Hepatocyte (in vitro differentiated cells): ENCODE data around the gene COL4A2. TPM values are rescaled to one million over a fixed set of nuclear protein-coding genes. Genes with fewer than 3 reads are reported as not detected.

Experiments used
- DNase-seq: peaks from one replicate; pipeline ENCODE4 v3.0.0-alpha.2; 2016; ENCODE audit warnings: low spot score
- H2AFZ ChIP-seq: fragments of 200-600 bp; sonication (generic); 2 replicates; pipeline ENCODE4 v1.6.0; 2016; ENCODE audit warnings: antibody characterized with exemption, mild to moderate bottlenecking
- H3K27ac ChIP-seq: fragments of 200-600 bp; sonication (generic); 2 replicates; pipeline ENCODE4 v1.5.1; 2016; ENCODE audit warnings: mild to moderate bottlenecking
- H3K27me3 ChIP-seq: fragments of 200-600 bp; sonication (generic); 2 replicates; pipeline ENCODE4 v1.6.1; 2016
- H3K36me3 ChIP-seq: fragments of 200-600 bp; sonication (generic); replicated peaks from 2 replicates; pipeline ENCODE4 v1.5.1; 2016; ENCODE audit warnings: low read depth; ENCODE audit not compliant: insufficient read depth
- H3K4me1 ChIP-seq: fragments of 200-600 bp; sonication (generic); 2 replicates; pipeline ENCODE4 v1.5.1; 2016; ENCODE audit warnings: mild to moderate bottlenecking, moderate library complexity; ENCODE audit not compliant: insufficient read depth
- H3K4me2 ChIP-seq: fragments of 200-600 bp; sonication (generic); 2 replicates; pipeline ENCODE4 v1.6.0; 2016
- H3K4me3 ChIP-seq: fragments of 200-600 bp; sonication (generic); 2 replicates; pipeline ENCODE4 v1.5.1; 2016; ENCODE audit warnings: mild to moderate bottlenecking
- H3K79me2 ChIP-seq: fragments of 200-600 bp; sonication (generic); 2 replicates; pipeline ENCODE4 v1.6.0; 2017; ENCODE audit warnings: mild to moderate bottlenecking
- H3K9me2 ChIP-seq: fragments of 200-600 bp; sonication (generic); replicated peaks from 2 replicates; pipeline ENCODE4 v1.6.0; 2017; ENCODE audit warnings: mild to moderate bottlenecking; ENCODE audit not compliant: insufficient read depth
- H3K9me3 ChIP-seq: fragments of 200-600 bp; sonication (generic); 2 replicates; pipeline ENCODE4 v1.5.1; 2016; ENCODE audit warnings: low read depth, mild to moderate bottlenecking
- H4K20me1 ChIP-seq: fragments of 200-600 bp; sonication (generic); 2 replicates; pipeline ENCODE4 v1.6.0; 2016; ENCODE audit warnings: mild to moderate bottlenecking; ENCODE audit not compliant: insufficient read depth, poor library complexity, severe bottlenecking
- EZH2 ChIP-seq: fragments of 200-600 bp; sonication (generic); IDR thresholded peaks from 2 replicates; pipeline ENCODE4 v1.6.1; 2016; ENCODE audit warnings: antibody characterized with exemption, mild to moderate bottlenecking, borderline replicate concordance
- EZH2phosphoT487 ChIP-seq: fragments of 200-600 bp; sonication (generic); IDR thresholded peaks from one replicate; pipeline ENCODE4 v1.6.1; 2018; ENCODE audit warnings: antibody characterized with exemption, mild to moderate bottlenecking, low read depth, moderate library complexity; ENCODE audit not compliant: unreplicated experiment, severe bottlenecking
- WGBS: methylation state at CpG from one replicate; pipeline ENCODE4 v1.1.6; 2016; ENCODE audit warnings: low lambda C conversion rate; ENCODE audit errors: missing lambda C conversion rate; 5-methylcytosine and 5-hydroxymethylcytosine counted together
- polyA plus RNA-seq: library from polyadenylated mRNA; unstranded; fragments of >200 nt; fragmentation: Nextera tagmentation; extraction: Ambion mirVana; gene quantifications from 2 replicates; pipeline ENCODE4 v1.2.1, GENCODE V29; 2016
- total RNA-seq: library from RNA; depleted of rRNA; stranded (reverse); fragments of >200 nt; gene quantifications from 2 replicates; pipeline ENCODE4 v1.2.3, GENCODE V29; 2014
- TF ChIP-seq, protein P1 (sequence below): fragments of 200-600 bp; sonication (generic); IDR thresholded peaks from 2 replicates; pipeline ENCODE4 v1.5.1; 2016; ENCODE audit warnings: antibody characterized with exemption, mild to moderate bottlenecking; ENCODE audit not compliant: poor library complexity

Gene COL4A2
- total and polyA plus RNA-seq, 2 experiments from 2014 or later: 171 to 221 TPM

DNA sequence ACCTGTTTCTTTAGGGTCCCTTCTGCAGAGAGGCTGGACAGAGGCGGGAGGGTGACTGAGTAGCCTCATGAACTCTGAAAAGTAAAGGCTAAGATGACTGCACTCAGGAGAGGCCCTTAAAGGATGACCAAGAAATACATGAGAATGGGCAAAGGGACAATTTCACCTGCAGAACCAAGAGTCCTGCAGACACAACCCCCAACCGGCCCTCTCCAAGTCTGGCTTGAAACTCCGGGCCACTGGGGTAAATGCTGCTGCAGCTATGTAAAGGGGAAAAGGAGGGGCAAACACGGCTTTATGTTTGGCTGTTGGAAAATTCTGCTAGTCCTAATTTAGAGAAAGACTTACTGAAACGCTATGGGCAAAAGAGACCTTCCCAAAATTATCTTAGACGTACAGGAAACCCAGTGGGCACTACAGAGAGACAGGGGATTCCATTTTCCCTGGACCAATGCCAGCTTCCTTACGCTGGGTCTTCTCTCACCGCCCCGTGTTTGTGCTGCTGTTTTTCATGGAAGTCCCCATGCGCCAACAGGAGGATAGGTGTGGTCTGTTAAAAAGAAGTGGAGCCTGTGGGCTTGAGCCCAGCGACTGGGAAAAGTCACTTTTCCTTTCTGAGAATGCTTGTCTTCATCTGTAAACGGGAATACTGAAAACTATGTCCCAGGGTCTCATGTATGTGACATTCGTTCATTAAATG, 10.6 kb downstream of the COL4A2 start:
- peaks cover 73% of the 10 kb centered on the region for H3K79me2 ChIP-seq
- WGBS: 89% methylated on average over 13 of the region's 13 CpGs

DNA sequence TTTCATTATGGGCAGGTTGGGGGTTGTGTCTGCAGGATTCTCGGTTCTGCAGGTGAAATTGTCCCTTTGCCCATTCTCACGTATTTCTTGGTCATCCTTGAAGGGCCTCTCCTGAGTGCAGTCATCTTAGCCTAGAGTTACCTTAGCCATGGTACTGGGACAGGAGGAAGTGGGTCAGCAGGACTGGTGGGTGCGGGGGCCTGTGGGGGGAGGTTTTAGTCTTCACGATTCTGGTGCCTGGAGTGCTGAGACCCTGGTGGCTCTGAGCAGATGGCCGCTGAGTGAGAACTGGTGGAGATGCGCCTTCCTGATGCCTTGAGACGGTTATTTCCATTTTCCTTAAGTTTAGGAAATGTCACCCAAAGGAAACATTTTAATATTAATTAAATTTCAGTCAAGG, 11.8 kb downstream of the COL4A2 start:
- Histone ChIP-seq H3K9me2 (no peaks in the 10 kb centered on the region), H3K4me3 (no peak overlapping the region), H3K36me3 (no peaks in the 10 kb centered on the region), H2AFZ (no peak overlapping the region), H3K79me2 (peaks cover 82% of the 10 kb centered on the region), H3K4me2 (no peak overlapping the region), H3K4me1 (no peaks in the 10 kb centered on the region), H4K20me1 (peaks cover 3% of the 10 kb centered on the region), H3K27ac (no peak overlapping the region), H3K9me3 (no peaks in the 10 kb centered on the region), H3K27me3 (no peaks in the 10 kb centered on the region)
- TF ChIP-seq EZH2: no peak
- 81% methylated on average over 7 of the region's 7 CpGs for WGBS
- DNase-seq: no peak

More for the DNA sequence above, 10.6 kb downstream of the COL4A2 start:
- Histone ChIP-seq H3K9me2 (no peaks in the 10 kb centered on the region), H3K4me3 (no peak overlapping the region), H3K9me3 (no peaks in the 10 kb centered on the region), H4K20me1 (peaks cover 4% of the 10 kb centered on the region), H3K36me3 (no peaks in the 10 kb centered on the region), H2AFZ (no peak overlapping the region), H3K4me2 (no peak overlapping the region), H3K27me3 (no peaks in the 10 kb centered on the region), H3K27ac (no peak overlapping the region), H3K4me1 (peaks cover 5% of the 10 kb centered on the region)
- no peak for DNase-seq
- TF ChIP-seq EZH2: no peak
- TF ChIP-seq EZH2phosphoT487: no peak
- TF ChIP-seq, protein P1, sequence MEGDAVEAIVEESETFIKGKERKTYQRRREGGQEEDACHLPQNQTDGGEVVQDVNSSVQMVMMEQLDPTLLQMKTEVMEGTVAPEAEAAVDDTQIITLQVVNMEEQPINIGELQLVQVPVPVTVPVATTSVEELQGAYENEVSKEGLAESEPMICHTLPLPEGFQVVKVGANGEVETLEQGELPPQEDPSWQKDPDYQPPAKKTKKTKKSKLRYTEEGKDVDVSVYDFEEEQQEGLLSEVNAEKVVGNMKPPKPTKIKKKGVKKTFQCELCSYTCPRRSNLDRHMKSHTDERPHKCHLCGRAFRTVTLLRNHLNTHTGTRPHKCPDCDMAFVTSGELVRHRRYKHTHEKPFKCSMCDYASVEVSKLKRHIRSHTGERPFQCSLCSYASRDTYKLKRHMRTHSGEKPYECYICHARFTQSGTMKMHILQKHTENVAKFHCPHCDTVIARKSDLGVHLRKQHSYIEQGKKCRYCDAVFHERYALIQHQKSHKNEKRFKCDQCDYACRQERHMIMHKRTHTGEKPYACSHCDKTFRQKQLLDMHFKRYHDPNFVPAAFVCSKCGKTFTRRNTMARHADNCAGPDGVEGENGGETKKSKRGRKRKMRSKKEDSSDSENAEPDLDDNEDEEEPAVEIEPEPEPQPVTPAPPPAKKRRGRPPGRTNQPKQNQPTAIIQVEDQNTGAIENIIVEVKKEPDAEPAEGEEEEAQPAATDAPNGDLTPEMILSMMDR: no peak

DNA sequence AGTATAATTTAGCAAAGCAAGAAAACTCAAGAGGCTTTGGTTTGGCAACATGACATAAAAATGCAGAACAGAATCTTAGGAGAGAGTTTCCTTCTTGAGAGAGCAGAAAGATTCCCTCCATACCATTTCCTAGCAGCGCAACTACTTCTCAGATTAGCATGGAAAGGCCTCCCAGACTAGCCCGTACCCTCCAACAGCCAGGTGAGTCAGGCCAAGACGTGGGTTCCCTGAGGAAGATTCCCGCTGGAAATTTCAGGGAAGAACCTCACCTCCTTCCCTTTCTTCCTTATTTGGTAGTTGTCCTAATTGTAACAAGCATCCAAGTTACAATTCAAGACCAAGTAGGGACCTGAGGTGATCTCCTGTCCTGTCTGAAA, 12.3 kb downstream of the COL4A2 start:
- no peaks in the 10 kb centered on the region for H3K9me2 ChIP-seq
- TF ChIP-seq EZH2 (no peak), EZH2phosphoT487 (no peak)
- TF ChIP-seq, protein P1: no peak
- WGBS: 87% methylated on average over 4 of the region's 4 CpGs
- no peaks in the 10 kb centered on the region for H4K20me1 ChIP-seq
- no peaks in the 10 kb centered on the region for H3K4me1 ChIP-seq
- no peaks in the 10 kb centered on the region for H3K9me3 ChIP-seq
- no peak overlapping the region for H3K4me3 ChIP-seq
- no peaks in the 10 kb centered on the region for H3K36me3 ChIP-seq
- H3K27ac ChIP-seq: peak overlapping the region; percentile 5
- H3K4me2 ChIP-seq: no peak overlapping the region
- peaks cover 82% of the 10 kb centered on the region for H3K79me2 ChIP-seq
- H2AFZ ChIP-seq: no peak overlapping the region
- no peak for DNase-seq
- H3K27me3 ChIP-seq: no peaks in the 10 kb centered on the region

DNA sequence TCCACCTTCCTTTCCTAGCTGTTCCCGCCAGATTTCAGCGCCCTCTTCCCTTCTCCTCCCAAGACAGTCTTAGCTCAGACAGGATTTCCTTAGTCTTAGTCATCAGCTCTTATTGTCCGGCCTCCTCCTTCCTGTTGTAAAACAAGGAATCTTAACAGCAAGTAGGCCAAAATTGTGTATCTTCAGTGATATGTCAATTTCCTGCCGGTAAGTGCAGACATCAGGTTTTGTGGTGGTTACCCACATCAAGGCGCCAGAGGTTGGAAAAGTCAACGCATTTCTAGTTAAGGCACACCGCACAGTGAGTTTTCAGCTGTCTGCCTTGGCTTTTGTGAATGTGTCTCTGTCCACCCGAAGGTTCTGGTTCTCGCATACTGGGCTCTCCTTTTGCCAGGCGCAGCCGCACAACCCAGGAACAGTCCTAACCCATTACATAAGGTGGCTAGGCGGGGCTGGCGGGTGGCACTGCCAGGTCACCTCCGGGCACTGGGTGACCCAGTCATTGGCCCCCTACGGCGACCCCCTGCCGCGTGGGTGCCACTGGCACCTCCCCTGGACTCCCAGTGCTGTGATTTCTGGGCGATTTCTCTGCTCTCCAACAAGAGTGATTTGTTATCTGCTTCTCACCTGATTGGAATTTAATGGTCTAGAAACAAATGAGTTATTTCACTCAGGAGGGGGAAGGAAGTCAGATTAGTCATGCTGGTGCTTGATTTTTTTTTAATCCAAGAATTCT, 12.9 kb downstream of the COL4A2 start:
- no peaks in the 10 kb centered on the region for H3K4me1 ChIP-seq
- no peaks in the 10 kb centered on the region for H4K20me1 ChIP-seq
- TF ChIP-seq EZH2 (no peak), EZH2phosphoT487 (no peak)
- TF ChIP-seq, protein P1: no peak

More for the DNA sequence above, 12.9 kb downstream of the COL4A2 start:
- no peak overlapping the region for H3K4me2 ChIP-seq
- no peaks in the 10 kb centered on the region for H3K36me3 ChIP-seq
- H3K79me2 ChIP-seq: peaks cover 82% of the 10 kb centered on the region
- no peak overlapping the region for H3K4me3 ChIP-seq
- DNase-seq: no peak
- no peaks in the 10 kb centered on the region for H3K27me3 ChIP-seq
- H2AFZ ChIP-seq: no peak overlapping the region
- 85% methylated on average over 17 of the region's 19 CpGs for WGBS
- peak overlapping the region; percentile 15 for H3K27ac ChIP-seq
- no peaks in the 10 kb centered on the region for H3K9me3 ChIP-seq
- H3K9me2 ChIP-seq: no peaks in the 10 kb centered on the region
